Trophoblast cell (in vitro differentiated cells and primary cell): ENCODE measurements around the gene ZC2HC1B.
"Not testable (repeated sequence)": the region's sequence is repeated elsewhere in the genome, so short reads cannot be mapped to it uniquely, and the experiment has no call there.

Source experiments
- DNase-seq, 2 donors: peaks; one replicate each; pipeline ENCODE4 v3.0.0-alpha.2; 2016
- H2AFZ ChIP-seq: 2 replicates; pipeline ENCODE4 v1.6.1; 2013; ENCODE audit warnings: low read length, moderate library complexity, mild to moderate bottlenecking; ENCODE audit not compliant: insufficient read depth, poor library complexity
- H2AK5ac ChIP-seq: 2 replicates; pipeline ENCODE4 v1.6.1; 2013; ENCODE audit warnings: mild to moderate bottlenecking, low read length
- H2BK120ac ChIP-seq: 2 replicates; pipeline ENCODE4 v1.6.1; 2013; ENCODE audit warnings: low read length, mild to moderate bottlenecking, moderate library complexity; ENCODE audit not compliant: insufficient read depth, poor library complexity
- H2BK12ac ChIP-seq: 2 replicates; pipeline ENCODE4 v1.6.1; 2013; ENCODE audit warnings: mild to moderate bottlenecking, low read length, moderate library complexity
- H2BK5ac ChIP-seq: 2 replicates; pipeline ENCODE4 v1.6.1; 2013; ENCODE audit warnings: low read length, low read depth, moderate library complexity, mild to moderate bottlenecking; ENCODE audit not compliant: poor library complexity
- H3K14ac ChIP-seq: 2 replicates; pipeline ENCODE4 v1.6.1; 2013; ENCODE audit warnings: mild to moderate bottlenecking, low read length
- H3K18ac ChIP-seq: 2 replicates; pipeline ENCODE4 v1.6.1; 2013; ENCODE audit warnings: mild to moderate bottlenecking, low read length
- H3K23ac ChIP-seq: 2 replicates; pipeline ENCODE4 v1.6.1; 2013; ENCODE audit warnings: low read length
- H3K27ac ChIP-seq: 2 replicates; pipeline ENCODE4 v1.5.1; 2013; ENCODE audit warnings: low read depth, mild to moderate bottlenecking, inconsistent platforms, low read length, moderate library complexity
- H3K27me3 ChIP-seq: 2 replicates; pipeline ENCODE4 v1.6.1; 2013; ENCODE audit warnings: inconsistent platforms, mild to moderate bottlenecking, low read length, moderate library complexity; ENCODE audit not compliant: insufficient read depth
- H3K36me3 ChIP-seq, 2 experiments: 1 replicate in 1 of 2; 2 replicates in 1 of 2; pipeline ENCODE4 v1.6.1; 2013; ENCODE audit warnings: low read length in 2 of 2, mild to moderate bottlenecking in 2 of 2, moderate library complexity in 1 of 2; ENCODE audit not compliant: insufficient read depth in 2 of 2, control insufficient read depth in 1 of 2
- H3K4ac ChIP-seq: 2 replicates; pipeline ENCODE4 v1.6.1; 2013; ENCODE audit warnings: low read depth, mild to moderate bottlenecking, low read length, moderate library complexity
- H3K4me1 ChIP-seq, 2 experiments: 1 replicate in 1 of 2; 2 replicates in 1 of 2; pipeline ENCODE4 v1.6.1; 2013; ENCODE audit warnings: low read length in 2 of 2, mild to moderate bottlenecking in 2 of 2, moderate library complexity in 1 of 2; ENCODE audit not compliant: insufficient read depth in 2 of 2, control insufficient read depth in 1 of 2
- H3K4me2 ChIP-seq: 2 replicates; pipeline ENCODE4 v1.6.1; 2013; ENCODE audit warnings: inconsistent platforms, mild to moderate bottlenecking, low read length, moderate library complexity
- H3K4me3 ChIP-seq: 2 replicates; pipeline ENCODE4 v1.5.1; 2013; ENCODE audit warnings: mild to moderate bottlenecking, low read depth, low read length, inconsistent platforms
- H3K79me1 ChIP-seq: one replicate; pipeline ENCODE4 v1.6.1; 2013; ENCODE audit warnings: low read length
- H3K79me2 ChIP-seq: 2 replicates; pipeline ENCODE4 v1.6.1; 2013; ENCODE audit warnings: low read length, mild to moderate bottlenecking; ENCODE audit not compliant: control insufficient read depth, insufficient read depth, poor library complexity
- H3K9ac ChIP-seq: 2 replicates; pipeline ENCODE4 v1.6.1; 2013; ENCODE audit warnings: mild to moderate bottlenecking, low read length
- H3K9me3 ChIP-seq: 2 replicates; pipeline ENCODE4 v1.6.1; 2013; ENCODE audit warnings: low read depth, mild to moderate bottlenecking, control low read depth, inconsistent platforms, low read length; ENCODE audit not compliant: insufficient read depth
- H4K12ac ChIP-seq: 2 replicates; pipeline ENCODE4 v1.6.1; 2013; ENCODE audit warnings: low read depth, mild to moderate bottlenecking, low read length, moderate library complexity
- H4K8ac ChIP-seq: 2 replicates; pipeline ENCODE4 v1.6.1; 2013; ENCODE audit warnings: low read depth, mild to moderate bottlenecking, low read length, moderate library complexity
- H4K91ac ChIP-seq: one replicate; pipeline ENCODE4 v1.6.1; 2013; ENCODE audit warnings: low read depth, mild to moderate bottlenecking, low read length, moderate library complexity
- WGBS: extraction: QIAGEN DNeasy Blood & Tissue Kit; methylation state at CpG from one replicate; pipeline ENCODE4 v1.1.7; 2013; ENCODE audit warnings: missing lambda C conversion rate; ENCODE audit not compliant: insufficient read length, insufficient coverage; ENCODE audit errors: extremely low coverage; 5-methylcytosine and 5-hydroxymethylcytosine counted together

ZC2HC1B gene

GRCh38 chr6:143917026-143917425 is 52.8 kb downstream of the ZC2HC1B start:
- not testable (repeated sequence) for H3K4me2 ChIP-seq, H4K12ac ChIP-seq, H2BK5ac ChIP-seq, H2AK5ac ChIP-seq, H3K4ac ChIP-seq, H3K79me1 ChIP-seq, H2BK12ac ChIP-seq, H4K8ac ChIP-seq, H3K4me1 ChIP-seq, H3K36me3 ChIP-seq, H3K27me3 ChIP-seq, H4K91ac ChIP-seq, DNase-seq, H3K9ac ChIP-seq, H3K79me2 ChIP-seq, H3K18ac ChIP-seq, H3K14ac ChIP-seq, H3K27ac ChIP-seq, H3K4me3 ChIP-seq, H2AFZ ChIP-seq, H3K9me3 ChIP-seq, H3K23ac ChIP-seq, H2BK120ac ChIP-seq
- WGBS, result no CpG with 5 or more reads among the region's 4 CpGs

GRCh38 chr6:143928853-143929252 is 64.6 kb downstream of the ZC2HC1B start:
- H3K18ac ChIP-seq, result no peak overlapping the region
- H3K9ac ChIP-seq, result no peak overlapping the region
- DNase-seq, result no peak
- H2AFZ ChIP-seq, result no peak overlapping the region
- H3K4me3 ChIP-seq, result no peak overlapping the region
- H3K23ac ChIP-seq, result no peak overlapping the region
- H3K27me3 ChIP-seq, result no peaks in the 10 kb centered on the region
- H3K4me2 ChIP-seq, result no peak overlapping the region
- H3K79me2 ChIP-seq, result no peaks in the 10 kb centered on the region
- no peaks in the 10 kb centered on the region for H3K36me3 ChIP-seq
- H2BK120ac ChIP-seq, result no peak overlapping the region
- H2AK5ac ChIP-seq, result no peak overlapping the region
- H3K9me3 ChIP-seq, result no peaks in the 10 kb centered on the region
- H3K4ac ChIP-seq, result no peak overlapping the region
- no CpG with 5 or more reads among the region's 1 CpG for WGBS
- no peak overlapping the region for H3K27ac ChIP-seq
- no peak overlapping the region for H4K91ac ChIP-seq
- no peak overlapping the region for H4K12ac ChIP-seq
- no peaks in the 10 kb centered on the region for H3K4me1 ChIP-seq
- no peak overlapping the region for H4K8ac ChIP-seq
- H3K14ac ChIP-seq, result no peak overlapping the region
- H3K79me1 ChIP-seq, result no peaks in the 10 kb centered on the region
- H2BK5ac ChIP-seq, result no peak overlapping the region
- no peak overlapping the region for H2BK12ac ChIP-seq

GRCh38 chr6:143929975-143930374 is 65.7 kb downstream of the ZC2HC1B start:
- Histone ChIP-seq H4K8ac (no peak overlapping the region), H3K23ac (no peak overlapping the region), H3K4me2 (no peak overlapping the region), H3K79me2 (no peaks in the 10 kb centered on the region), H2BK12ac (no peak overlapping the region), H2AFZ (no peak overlapping the region), H3K27me3 (no peaks in the 10 kb centered on the region), H4K12ac (no peak overlapping the region), H2BK120ac (no peak overlapping the region), H4K91ac (no peak overlapping the region), H3K4me3 (no peak overlapping the region), H2BK5ac (no peak overlapping the region), H3K9me3 (no peaks in the 10 kb centered on the region), H3K18ac (no peak overlapping the region), H3K79me1 (no peaks in the 10 kb centered on the region), H3K14ac (no peak overlapping the region), H3K4me1 (no peaks in the 10 kb centered on the region), H3K36me3 (no peaks in the 10 kb centered on the region), H2AK5ac (no peak overlapping the region), H3K27ac (no peak overlapping the region), H3K9ac (no peak overlapping the region), H3K4ac (no peak overlapping the region)
- DNase-seq, result no peak

- Histone ChIP-seq H3K9ac (no peak overlapping the region), H2BK120ac (no peak overlapping the region), H3K14ac (no peak overlapping the region), H3K27me3 (no peaks in the 10 kb centered on the region), H3K79me1 (no peaks in the 10 kb centered on the region), H3K36me3 (no peaks in the 10 kb centered on the region), H2BK5ac (no peak overlapping the region), H4K8ac (no peak overlapping the region), H2AK5ac (no peak overlapping the region), H3K4me2 (no peak overlapping the region), H3K4me1 (no peaks in the 10 kb centered on the region), H3K27ac (no peak overlapping the region), H2AFZ (no peak overlapping the region), H3K18ac (no peak overlapping the region), H3K4ac (no peak overlapping the region), H3K4me3 (no peak overlapping the region), H3K79me2 (no peaks in the 10 kb centered on the region), H3K9me3 (no peaks in the 10 kb centered on the region), H4K12ac (no peak overlapping the region), H2BK12ac (no peak overlapping the region), H4K91ac (no peak overlapping the region), H3K23ac (no peak overlapping the region)
- DNase-seq, result no peak
- WGBS, result no CpG with 5 or more reads among the region's 1 CpG
These were observed 70.1 kb downstream of the ZC2HC1B start for GRCh38 chr6:143934331-143934730.

GRCh38 chr6:143934867-143935266 is 70.6 kb downstream of the ZC2HC1B start:
- H3K27ac ChIP-seq, result no peak overlapping the region
- H3K4me3 ChIP-seq, result no peak overlapping the region
- no peaks in the 10 kb centered on the region for H3K36me3 ChIP-seq
- H3K18ac ChIP-seq, result no peak overlapping the region
- no peaks in the 10 kb centered on the region for H3K9me3 ChIP-seq
- no peak overlapping the region for H2BK5ac ChIP-seq
- no peak overlapping the region for H2AFZ ChIP-seq
- H4K91ac ChIP-seq, result no peak overlapping the region
- no peak overlapping the region for H4K8ac ChIP-seq
- H3K4me1 ChIP-seq, result no peaks in the 10 kb centered on the region
- H4K12ac ChIP-seq, result no peak overlapping the region
- H3K4me2 ChIP-seq, result no peak overlapping the region
- H2BK12ac ChIP-seq, result no peak overlapping the region
- no peaks in the 10 kb centered on the region for H3K79me1 ChIP-seq
- no peak for DNase-seq
- no peaks in the 10 kb centered on the region for H3K79me2 ChIP-seq
- H3K23ac ChIP-seq, result no peak overlapping the region
- H3K9ac ChIP-seq, result no peak overlapping the region
- no peak overlapping the region for H2BK120ac ChIP-seq
- H3K27me3 ChIP-seq, result no peaks in the 10 kb centered on the region
- no peak overlapping the region for H3K4ac ChIP-seq
- no CpG with 5 or more reads among the region's 4 CpGs for WGBS
- no peak overlapping the region for H3K14ac ChIP-seq
- H2AK5ac ChIP-seq, result no peak overlapping the region
